H1 (cell line): ENCODE results near the gene DHDDS. TPM values are rescaled to one million over a fixed set of nuclear protein-coding genes. Genes with fewer than 3 reads are reported as not detected.

Experiments used
- BRCA1 ChIP-seq: IDR thresholded peaks from 2 replicates; pipeline ENCODE4 v1.6.1; 2012; ENCODE audit warnings: low read depth, low read length, improper control_type of control experiment
- CHD2 ChIP-seq: IDR thresholded peaks from 2 replicates; pipeline ENCODE4 v1.6.1; 2012; ENCODE audit warnings: low read length, improper control_type of control experiment
- EGR1 ChIP-seq: IDR thresholded peaks from 2 replicates; pipeline ENCODE4 v1.6.1; 2011; ENCODE audit warnings: low read depth, low read length, borderline replicate concordance
- GABPA ChIP-seq: IDR thresholded peaks from 2 replicates; pipeline ENCODE4 v1.6.1; 2011; ENCODE audit warnings: mild to moderate bottlenecking, low read length, moderate library complexity, borderline replicate concordance; ENCODE audit not compliant: insufficient read depth
- KDM4A ChIP-seq: IDR thresholded peaks from one replicate; pipeline ENCODE4 v1.7.1; 2012; ENCODE audit warnings: low read depth, mild to moderate bottlenecking, moderate library complexity, low read length, inconsistent platforms; ENCODE audit not compliant: severe bottlenecking
- RFX5 ChIP-seq: IDR thresholded peaks from 2 replicates; pipeline ENCODE4 v1.6.1; 2011; ENCODE audit warnings: low read depth, low read length, improper control_type of control experiment, borderline replicate concordance
- RXRA ChIP-seq: IDR thresholded peaks from 2 replicates; pipeline ENCODE4 v1.6.1; 2011; ENCODE audit warnings: low read depth, mild to moderate bottlenecking, low read length, moderate library complexity; ENCODE audit not compliant: insufficient read depth
- SP2 ChIP-seq: IDR thresholded peaks from 2 replicates; pipeline ENCODE4 v1.6.1; 2012; ENCODE audit warnings: mild to moderate bottlenecking, low read length, inconsistent platforms
- polyA plus RNA-seq, 7 experiments: library from polyadenylated mRNA; depleted of rRNA in 3 of 7; stranded (reverse) in 5 of 7; unstranded in 2 of 7; fragments of >200 nt in 5 of 7; fragments of 200-250 nt in 2 of 7; gene quantifications; 1 replicate in 5 of 7; 2 replicates in 1 of 7; 4 replicates in 1 of 7; pipeline versions ENCODE4 v1.2.1 to v1.2.3, GENCODE V29; 2011 to 2013; ENCODE audit warnings: missing spikeins in 2 of 7, mixed read lengths in 2 of 7
- total RNA-seq: library from RNA; stranded (reverse); fragmentation: NEBNext Ultra II Directional; extraction: Animal tissue kit (Norgen Biotek cat#: 25700); gene quantifications from 2 replicates; pipeline ENCODE4 v1.2.1, GENCODE V29; 2021
- TF ChIP-seq, protein P1 (sequence below): fragments of 300-600 bp; sonication (generic); IDR thresholded peaks from 2 replicates; pipeline ENCODE4 v1.7.1; 2012; ENCODE audit warnings: low read length, moderate library complexity, mild to moderate bottlenecking, inconsistent platforms; ENCODE audit not compliant: insufficient replicate concordance
- TF ChIP-seq, protein P2 (sequence below): IDR thresholded peaks from 2 replicates; pipeline ENCODE4 v1.6.1; 2011; ENCODE audit warnings: low read depth, mild to moderate bottlenecking, low read length; ENCODE audit not compliant: insufficient read depth

DHDDS gene
- total and polyA plus RNA-seq, 2 of the 8 experiments (the other 6 are each of a cell fraction or from before 2014, with no cell fraction given): 28.3 to 44.6 TPM

DNA sequence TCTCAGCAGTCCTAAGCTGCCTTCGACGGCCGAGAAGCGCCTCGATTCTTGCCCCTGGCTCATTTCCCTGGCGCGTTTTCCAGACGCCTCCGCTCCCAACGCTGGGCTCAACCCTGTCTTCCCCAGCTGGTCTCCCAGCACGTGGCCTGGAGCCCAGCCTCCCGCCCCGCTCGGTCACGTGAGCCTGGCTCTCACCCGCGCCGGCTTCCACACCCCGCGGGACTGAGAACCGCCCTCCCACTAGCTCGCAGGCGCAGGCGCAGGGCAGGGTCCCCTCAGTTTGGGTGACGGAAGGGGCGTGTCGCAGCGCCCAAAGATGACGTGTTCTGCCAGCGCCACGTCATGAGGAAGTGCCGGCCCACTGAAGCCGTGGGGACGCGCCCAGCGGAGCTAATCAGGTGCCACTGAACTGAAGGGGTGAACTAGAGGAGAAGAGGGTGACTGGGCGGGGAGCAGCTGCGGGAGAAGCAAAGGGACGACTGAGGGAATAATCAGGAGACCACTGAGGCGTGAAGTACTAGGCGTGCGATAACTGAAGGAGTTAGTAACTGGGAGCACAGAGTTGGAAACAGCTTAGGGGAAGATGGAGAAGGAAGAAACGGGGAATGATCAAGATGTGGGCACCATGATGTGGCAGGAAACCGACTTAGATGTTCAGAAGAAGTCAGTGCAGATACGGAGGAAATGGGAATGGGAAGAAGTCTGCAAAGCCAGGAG is at the start of gene DHDDS (continued):
- TF ChIP-seq RFX5: no peak
- no peak for TF ChIP-seq SP2
- 0 out of 2 replicates have a peak, but pooled peaks have one; percentile 56 for TF ChIP-seq EGR1
- peak; percentile 71; the same call in 1 of the 2 replicates for TF ChIP-seq CHD2
- peak; percentile 21; the same call in 1 of the 2 replicates for TF ChIP-seq GABPA
- TF ChIP-seq, protein P1, sequence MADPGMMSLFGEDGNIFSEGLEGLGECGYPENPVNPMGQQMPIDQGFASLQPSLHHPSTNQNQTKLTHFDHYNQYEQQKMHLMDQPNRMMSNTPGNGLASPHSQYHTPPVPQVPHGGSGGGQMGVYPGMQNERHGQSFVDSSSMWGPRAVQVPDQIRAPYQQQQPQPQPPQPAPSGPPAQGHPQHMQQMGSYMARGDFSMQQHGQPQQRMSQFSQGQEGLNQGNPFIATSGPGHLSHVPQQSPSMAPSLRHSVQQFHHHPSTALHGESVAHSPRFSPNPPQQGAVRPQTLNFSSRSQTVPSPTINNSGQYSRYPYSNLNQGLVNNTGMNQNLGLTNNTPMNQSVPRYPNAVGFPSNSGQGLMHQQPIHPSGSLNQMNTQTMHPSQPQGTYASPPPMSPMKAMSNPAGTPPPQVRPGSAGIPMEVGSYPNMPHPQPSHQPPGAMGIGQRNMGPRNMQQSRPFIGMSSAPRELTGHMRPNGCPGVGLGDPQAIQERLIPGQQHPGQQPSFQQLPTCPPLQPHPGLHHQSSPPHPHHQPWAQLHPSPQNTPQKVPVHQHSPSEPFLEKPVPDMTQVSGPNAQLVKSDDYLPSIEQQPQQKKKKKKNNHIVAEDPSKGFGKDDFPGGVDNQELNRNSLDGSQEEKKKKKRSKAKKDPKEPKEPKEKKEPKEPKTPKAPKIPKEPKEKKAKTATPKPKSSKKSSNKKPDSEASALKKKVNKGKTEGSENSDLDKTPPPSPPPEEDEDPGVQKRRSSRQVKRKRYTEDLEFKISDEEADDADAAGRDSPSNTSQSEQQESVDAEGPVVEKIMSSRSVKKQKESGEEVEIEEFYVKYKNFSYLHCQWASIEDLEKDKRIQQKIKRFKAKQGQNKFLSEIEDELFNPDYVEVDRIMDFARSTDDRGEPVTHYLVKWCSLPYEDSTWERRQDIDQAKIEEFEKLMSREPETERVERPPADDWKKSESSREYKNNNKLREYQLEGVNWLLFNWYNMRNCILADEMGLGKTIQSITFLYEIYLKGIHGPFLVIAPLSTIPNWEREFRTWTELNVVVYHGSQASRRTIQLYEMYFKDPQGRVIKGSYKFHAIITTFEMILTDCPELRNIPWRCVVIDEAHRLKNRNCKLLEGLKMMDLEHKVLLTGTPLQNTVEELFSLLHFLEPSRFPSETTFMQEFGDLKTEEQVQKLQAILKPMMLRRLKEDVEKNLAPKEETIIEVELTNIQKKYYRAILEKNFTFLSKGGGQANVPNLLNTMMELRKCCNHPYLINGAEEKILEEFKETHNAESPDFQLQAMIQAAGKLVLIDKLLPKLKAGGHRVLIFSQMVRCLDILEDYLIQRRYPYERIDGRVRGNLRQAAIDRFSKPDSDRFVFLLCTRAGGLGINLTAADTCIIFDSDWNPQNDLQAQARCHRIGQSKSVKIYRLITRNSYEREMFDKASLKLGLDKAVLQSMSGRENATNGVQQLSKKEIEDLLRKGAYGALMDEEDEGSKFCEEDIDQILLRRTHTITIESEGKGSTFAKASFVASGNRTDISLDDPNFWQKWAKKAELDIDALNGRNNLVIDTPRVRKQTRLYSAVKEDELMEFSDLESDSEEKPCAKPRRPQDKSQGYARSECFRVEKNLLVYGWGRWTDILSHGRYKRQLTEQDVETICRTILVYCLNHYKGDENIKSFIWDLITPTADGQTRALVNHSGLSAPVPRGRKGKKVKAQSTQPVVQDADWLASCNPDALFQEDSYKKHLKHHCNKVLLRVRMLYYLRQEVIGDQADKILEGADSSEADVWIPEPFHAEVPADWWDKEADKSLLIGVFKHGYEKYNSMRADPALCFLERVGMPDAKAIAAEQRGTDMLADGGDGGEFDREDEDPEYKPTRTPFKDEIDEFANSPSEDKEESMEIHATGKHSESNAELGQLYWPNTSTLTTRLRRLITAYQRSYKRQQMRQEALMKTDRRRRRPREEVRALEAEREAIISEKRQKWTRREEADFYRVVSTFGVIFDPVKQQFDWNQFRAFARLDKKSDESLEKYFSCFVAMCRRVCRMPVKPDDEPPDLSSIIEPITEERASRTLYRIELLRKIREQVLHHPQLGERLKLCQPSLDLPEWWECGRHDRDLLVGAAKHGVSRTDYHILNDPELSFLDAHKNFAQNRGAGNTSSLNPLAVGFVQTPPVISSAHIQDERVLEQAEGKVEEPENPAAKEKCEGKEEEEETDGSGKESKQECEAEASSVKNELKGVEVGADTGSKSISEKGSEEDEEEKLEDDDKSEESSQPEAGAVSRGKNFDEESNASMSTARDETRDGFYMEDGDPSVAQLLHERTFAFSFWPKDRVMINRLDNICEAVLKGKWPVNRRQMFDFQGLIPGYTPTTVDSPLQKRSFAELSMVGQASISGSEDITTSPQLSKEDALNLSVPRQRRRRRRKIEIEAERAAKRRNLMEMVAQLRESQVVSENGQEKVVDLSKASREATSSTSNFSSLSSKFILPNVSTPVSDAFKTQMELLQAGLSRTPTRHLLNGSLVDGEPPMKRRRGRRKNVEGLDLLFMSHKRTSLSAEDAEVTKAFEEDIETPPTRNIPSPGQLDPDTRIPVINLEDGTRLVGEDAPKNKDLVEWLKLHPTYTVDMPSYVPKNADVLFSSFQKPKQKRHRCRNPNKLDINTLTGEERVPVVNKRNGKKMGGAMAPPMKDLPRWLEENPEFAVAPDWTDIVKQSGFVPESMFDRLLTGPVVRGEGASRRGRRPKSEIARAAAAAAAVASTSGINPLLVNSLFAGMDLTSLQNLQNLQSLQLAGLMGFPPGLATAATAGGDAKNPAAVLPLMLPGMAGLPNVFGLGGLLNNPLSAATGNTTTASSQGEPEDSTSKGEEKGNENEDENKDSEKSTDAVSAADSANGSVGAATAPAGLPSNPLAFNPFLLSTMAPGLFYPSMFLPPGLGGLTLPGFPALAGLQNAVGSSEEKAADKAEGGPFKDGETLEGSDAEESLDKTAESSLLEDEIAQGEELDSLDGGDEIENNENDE: no peak
- TF ChIP-seq, protein P2, sequence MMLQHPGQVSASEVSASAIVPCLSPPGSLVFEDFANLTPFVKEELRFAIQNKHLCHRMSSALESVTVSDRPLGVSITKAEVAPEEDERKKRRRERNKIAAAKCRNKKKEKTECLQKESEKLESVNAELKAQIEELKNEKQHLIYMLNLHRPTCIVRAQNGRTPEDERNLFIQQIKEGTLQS: peak; percentile 95
- no peak for TF ChIP-seq RXRA
- TF ChIP-seq KDM4A: peak; percentile 99
- TF ChIP-seq BRCA1: peak; percentile 63
